Left lung (tissue), 10 donors: ENCODE measurements around the gene BOLA3. TPM values are rescaled to one million over a fixed set of nuclear protein-coding genes. Genes with fewer than 3 reads are reported as not detected.

Source experiments
- ATAC-seq: fragments of 200-7000 bp; cut with Tn5 transposase; one replicate; pipeline ENCODE4 v1.9.1; 2020; ENCODE audit warnings: moderate library complexity
- DNase-seq, 4 donors: peaks; one replicate each; pipeline ENCODE4 v3.0.0-alpha.2; 2013 to 2020
- H3K27ac ChIP-seq, 2 donors: fragments of 200-600 bp; sonication (generic) in 1 of 2; one replicate each; pipeline versions ENCODE4 v1.5.0 to v1.8.0; 2020 to 2021
- H3K27me3 ChIP-seq, 2 donors: fragments of 200-600 bp; sonication (generic) in 1 of 2; one replicate each; pipeline versions ENCODE4 v1.5.0 to v1.8.0; 2020 to 2021
- H3K36me3 ChIP-seq, 2 donors: fragments of 200-600 bp; sonication (generic) in 1 of 2; one replicate each; pipeline versions ENCODE4 v1.5.0 to v1.8.0; 2020 to 2021
- H3K4me1 ChIP-seq, 2 donors: fragments of 200-600 bp; one replicate each; pipeline ENCODE4 v1.8.0; 2021
- H3K4me3 ChIP-seq, 2 donors: fragments of 200-600 bp; sonication (generic) in 1 of 2; one replicate each; pipeline versions ENCODE4 v1.5.0 to v1.8.0; 2020 to 2021; ENCODE audit warnings: mild to moderate bottlenecking in 1 of 2
- H3K9me3 ChIP-seq, 2 donors: fragments of 200-600 bp; sonication (generic) in 1 of 2; one replicate each; pipeline versions ENCODE4 v1.5.0 to v1.8.0; 2020 to 2021
- CTCF ChIP-seq, 2 donors: fragments of 200-600 bp; sonication (generic) in 1 of 2; IDR thresholded peaks; one replicate each; pipeline versions ENCODE4 v1.5.0 to v1.8.0; 2021; ENCODE audit warnings: antibody characterized with exemption in 2 of 2
- intact Hi-C, 2 donors: fragments of 100-400 bp; cut with DNase I; formaldehyde crosslinking; loops; one replicate each; pipeline versions ENCODE4 v1.11.2 to v1.14.2; 2022
- polyA plus RNA-seq, 6 donors: library from polyadenylated mRNA; unstranded; fragments of 120-200 nt; gene quantifications; one replicate each; pipeline ENCODE4 v1.2.1, GENCODE V29; 2013; ENCODE audit not compliant: insufficient read length in 6 of 6
- total RNA-seq, 2 donors: library from RNA; stranded (reverse); fragmentation: NEBNext Ultra II Directional; extraction: Animal tissue kit (Norgen Biotek cat#: 25700); gene quantifications; one replicate each; pipeline ENCODE4 v1.2.1, GENCODE V29; 2021
- donor health status: DM: no; HTN: yes; CAD: no.
- donor health status: DM: no; HTN: no; CAD: no.

The BOLA3 gene
- total and polyA plus RNA-seq, 8 donors = 16.5 to 39.6 (median 21.9) TPM

- Histone ChIP-seq H3K27ac (no peak overlapping the region), H3K4me1 (no peaks in the 10 kb centered on the region), H3K36me3 (peaks cover 0 to 50% of the 10 kb centered on the region in 2 donors), H3K9me3 (no peaks in the 10 kb centered on the region), H3K4me3 (no peak overlapping the region), H3K27me3 (no peaks in the 10 kb centered on the region)
- DNase-seq = no peak
- ATAC-seq = no peak
- intact Hi-C loops = no loop called here
- no peak for TF ChIP-seq CTCF (IDR thresholded peaks at IDR 0.05)
Measured at GRCh38 chr2:74105413-74105812, 42.3 kb downstream of the BOLA3 start.

- no peaks in the 10 kb centered on the region for H3K9me3 ChIP-seq
- intact Hi-C loops = no loop called here
- ATAC-seq = no peak
Measured at GRCh38 chr2:74104839-74105238, 42.9 kb downstream of the BOLA3 start.

GRCh38 chr2:74103763-74104162 is 43.9 kb downstream of the BOLA3 start:
- no peaks in the 10 kb centered on the region for H3K4me1 ChIP-seq
- intact Hi-C loops = no loop called here
- no peak for TF ChIP-seq CTCF (IDR thresholded peaks at IDR 0.05)
- DNase-seq (no peak), ATAC-seq (no peak)
- H3K27me3 ChIP-seq = no peaks in the 10 kb centered on the region
- no peaks in the 10 kb centered on the region for H3K9me3 ChIP-seq
- peaks cover 0 to 64% of the 10 kb centered on the region in 2 donors for H3K36me3 ChIP-seq
- H3K27ac ChIP-seq = no peak overlapping the region
- no peak overlapping the region for H3K4me3 ChIP-seq

More at GRCh38 chr2:74104839-74105238, 42.9 kb downstream of the BOLA3 start:
- H3K4me1 ChIP-seq = no peaks in the 10 kb centered on the region
- peaks cover 0 to 56% of the 10 kb centered on the region in 2 donors for H3K36me3 ChIP-seq
- TF ChIP-seq CTCF (IDR thresholded peaks at IDR 0.05) = no peak
- no peak for DNase-seq
- no peaks in the 10 kb centered on the region for H3K27me3 ChIP-seq
- H3K27ac ChIP-seq = no peak overlapping the region
- H3K4me3 ChIP-seq = no peak overlapping the region

GRCh38 chr2:74102516-74102915 is 45.2 kb downstream of the BOLA3 start:
- Histone ChIP-seq H3K27me3 (no peaks in the 10 kb centered on the region), H3K4me1 (no peaks in the 10 kb centered on the region), H3K27ac (no peak overlapping the region), H3K9me3 (no peaks in the 10 kb centered on the region), H3K4me3 (no peak overlapping the region), H3K36me3 (peaks cover 0 to 74% of the 10 kb centered on the region in 2 donors)
- DNase-seq = no peak
- no peak for ATAC-seq
- TF ChIP-seq CTCF (IDR thresholded peaks at IDR 0.05) = no peak
- intact Hi-C loops = no loop called here

GRCh38 chr2:74101574-74102300 is 46.0 kb downstream of the BOLA3 start:
- Histone ChIP-seq H3K27me3 (no peaks in the 10 kb centered on the region), H3K4me1 (no peaks in the 10 kb centered on the region), H3K36me3 (peaks cover 0 to 79% of the 10 kb centered on the region in 2 donors), H3K4me3 (no peak overlapping the region), H3K27ac (no peak overlapping the region), H3K9me3 (no peaks in the 10 kb centered on the region)
- ATAC-seq (no peak), DNase-seq (no peak)
- intact Hi-C loops = no loop called here
- no peak for TF ChIP-seq CTCF (IDR thresholded peaks at IDR 0.05)
